HepG2 (cell line): ENCODE measurements around the gene ABHD3. TPM values are rescaled to one million over a fixed set of nuclear protein-coding genes. Genes with fewer than 3 reads are reported as not detected.

Source experiments
- AKNA ChIP-seq: sonication (generic); formaldehyde crosslinking; IDR thresholded peaks from 2 replicates; pipeline ENCODE4 v1.4.0; 2020; ENCODE audit warnings: missing genetic modification reagents, borderline replicate concordance
- CCAR2 ChIP-seq: fragments of 200-400 bp; formaldehyde crosslinking; optimal IDR thresholded peaks from 2 replicates; pipeline ENCODE3; 2018; ENCODE audit warnings: low read depth, mild to moderate bottlenecking, low read length, moderate library complexity
- CENPX ChIP-seq: sonication (generic); formaldehyde crosslinking; IDR thresholded peaks from 2 replicates; pipeline ENCODE4 v1.9.0; 2021; ENCODE audit warnings: mild to moderate bottlenecking, missing genetic modification reagents, moderate library complexity
- ELF1 ChIP-seq: sonication (generic); formaldehyde crosslinking; IDR thresholded peaks from 2 replicates; pipeline ENCODE4 v1.4.0; 2020; ENCODE audit warnings: missing genetic modification reagents
- ETV6 ChIP-seq: sonication (generic); formaldehyde crosslinking; conservative IDR thresholded peaks from 2 replicates; pipeline ENCODE4 v1.4.0; 2020; ENCODE audit warnings: missing genetic modification reagents
- FOXK2 ChIP-seq: fragments of 450-650 bp; IDR thresholded peaks from 2 replicates; pipeline ENCODE4 v1.6.1; 2016
- GTF3A ChIP-seq: sonication (generic); formaldehyde crosslinking; conservative IDR thresholded peaks from 2 replicates; pipeline ENCODE4 v1.4.0; 2020; ENCODE audit warnings: mild to moderate bottlenecking, missing genetic modification reagents
- HOXD1 ChIP-seq: sonication (generic); formaldehyde crosslinking; IDR thresholded peaks from 2 replicates; pipeline ENCODE4 v1.5.0; 2020; ENCODE audit warnings: missing genetic modification reagents
- JUN ChIP-seq: sonication (generic); formaldehyde crosslinking; IDR thresholded peaks from 2 replicates; pipeline ENCODE4 v1.4.0; 2020; ENCODE audit warnings: mild to moderate bottlenecking, missing genetic modification reagents
- KLF11 ChIP-seq: IDR thresholded peaks from 2 replicates; pipeline ENCODE4 v1.6.1; 2016; ENCODE audit warnings: missing compliant biosample characterization
- MAFG ChIP-seq: sonication (generic); formaldehyde crosslinking; IDR thresholded peaks from 2 replicates; pipeline ENCODE4 v1.5.1; 2020; ENCODE audit warnings: mild to moderate bottlenecking, missing genetic modification reagents
- PCBP2 ChIP-seq: fragments of 200-400 bp; formaldehyde crosslinking; optimal IDR thresholded peaks from 2 replicates; pipeline ENCODE3; 2018; ENCODE audit warnings: low read length, low read depth; ENCODE audit not compliant: poor library complexity, severe bottlenecking
- POGZ ChIP-seq: sonication (generic); formaldehyde crosslinking; IDR thresholded peaks from 2 replicates; pipeline ENCODE4 v1.4.0; 2020; ENCODE audit warnings: mild to moderate bottlenecking, missing genetic modification reagents
- POLR2A ChIP-seq, 2 experiments: IDR thresholded peaks; 2 replicates each; pipeline ENCODE4 v1.6.1; 2011; ENCODE audit warnings: low read depth in 2 of 2, low read length in 2 of 2, mild to moderate bottlenecking in 1 of 2, moderate library complexity in 1 of 2; ENCODE audit not compliant: insufficient read depth in 1 of 2
- PRPF4 ChIP-seq: fragments of 200-400 bp; formaldehyde crosslinking; IDR thresholded peaks from 2 replicates; pipeline ENCODE4 v1.6.1; 2016; ENCODE audit warnings: low read length, low read depth; ENCODE audit not compliant: poor library complexity, severe bottlenecking
- RXRA ChIP-seq: sonication (generic); formaldehyde crosslinking; IDR thresholded peaks from 2 replicates; pipeline ENCODE4 v1.5.1; 2020; ENCODE audit warnings: missing genetic modification reagents
- SOX5 ChIP-seq: IDR thresholded peaks from 2 replicates; pipeline ENCODE4 v1.6.1; 2016; ENCODE audit warnings: borderline replicate concordance
- TCF7L2 ChIP-seq: IDR thresholded peaks from 2 replicates; pipeline ENCODE4 v1.6.1; 2011; ENCODE audit warnings: mild to moderate bottlenecking, low read depth, low read length, moderate library complexity
- THYN1 ChIP-seq: sonication (generic); formaldehyde crosslinking; IDR thresholded peaks from 2 replicates; pipeline ENCODE4 v1.8.1; 2023; ENCODE audit warnings: low read depth, mild to moderate bottlenecking, moderate library complexity, missing genetic modification reagents, borderline replicate concordance
- ZBTB33 ChIP-seq: sonication (generic); formaldehyde crosslinking; IDR thresholded peaks from 2 replicates; pipeline ENCODE4 v1.4.0; 2020; ENCODE audit warnings: missing genetic modification reagents
- ZFP82 ChIP-seq: sonication (generic); formaldehyde crosslinking; IDR thresholded peaks from 2 replicates; pipeline ENCODE4 v1.5.1; 2020; ENCODE audit warnings: mild to moderate bottlenecking, missing genetic modification reagents, borderline replicate concordance
- ZNF12 ChIP-seq: sonication (generic); formaldehyde crosslinking; IDR thresholded peaks from 2 replicates; pipeline ENCODE4 v1.5.0; 2020; ENCODE audit warnings: missing genetic modification reagents
- ZNF264 ChIP-seq: sonication (generic); formaldehyde crosslinking; IDR thresholded peaks from 2 replicates; pipeline ENCODE4 v1.4.0; 2020; ENCODE audit warnings: missing genetic modification reagents
- ZNF3 ChIP-seq: IDR thresholded peaks from 2 replicates; pipeline ENCODE4 v1.7.0; 2017; ENCODE audit warnings: inconsistent platforms
- ZNF468 ChIP-seq: sonication (generic); formaldehyde crosslinking; IDR thresholded peaks from 2 replicates; pipeline ENCODE4 v1.8.0; 2022; ENCODE audit warnings: mild to moderate bottlenecking, moderate library complexity, missing genetic modification reagents
- ZNF501 ChIP-seq: sonication (generic); formaldehyde crosslinking; IDR thresholded peaks from 2 replicates; pipeline ENCODE4 v1.5.1; 2020; ENCODE audit warnings: mild to moderate bottlenecking, moderate library complexity, missing genetic modification reagents
- ZNF557 ChIP-seq: sonication (generic); formaldehyde crosslinking; IDR thresholded peaks from 2 replicates; pipeline ENCODE4 v1.4.0; 2020; ENCODE audit warnings: missing genetic modification reagents
- polyA plus RNA-seq, 8 experiments: library from polyadenylated mRNA; depleted of rRNA in 3 of 8; stranded (reverse) in 7 of 8; unstranded in 1 of 8; fragments of >200 nt; fragmentation: Illumina TruSeq in 4 of 8; extraction: Trizol in 4 of 8; gene quantifications; 2 replicates each; pipeline versions ENCODE4 v1.2.1 to v1.2.3, GENCODE V29; 2011 to 2016; ENCODE audit warnings: low read depth in 4 of 8, missing spikeins in 1 of 8, mixed read lengths in 1 of 8; ENCODE audit not compliant: insufficient read depth in 1 of 8
- total RNA-seq, 5 experiments: library from RNA; depleted of rRNA; stranded (reverse); fragments of >200 nt; fragmentation: Illumina TruSeq; extraction: Trizol; gene quantifications; 2 replicates each; pipeline ENCODE4 v1.2.3, GENCODE V29; 2016; ENCODE audit warnings: low read depth in 1 of 5

Gene ABHD3
- total and polyA plus RNA-seq, 2 of the 13 experiments (the other 11 are each of a cell fraction or from before 2014, with no cell fraction given): 32.1 to 40.2 TPM

DNA sequence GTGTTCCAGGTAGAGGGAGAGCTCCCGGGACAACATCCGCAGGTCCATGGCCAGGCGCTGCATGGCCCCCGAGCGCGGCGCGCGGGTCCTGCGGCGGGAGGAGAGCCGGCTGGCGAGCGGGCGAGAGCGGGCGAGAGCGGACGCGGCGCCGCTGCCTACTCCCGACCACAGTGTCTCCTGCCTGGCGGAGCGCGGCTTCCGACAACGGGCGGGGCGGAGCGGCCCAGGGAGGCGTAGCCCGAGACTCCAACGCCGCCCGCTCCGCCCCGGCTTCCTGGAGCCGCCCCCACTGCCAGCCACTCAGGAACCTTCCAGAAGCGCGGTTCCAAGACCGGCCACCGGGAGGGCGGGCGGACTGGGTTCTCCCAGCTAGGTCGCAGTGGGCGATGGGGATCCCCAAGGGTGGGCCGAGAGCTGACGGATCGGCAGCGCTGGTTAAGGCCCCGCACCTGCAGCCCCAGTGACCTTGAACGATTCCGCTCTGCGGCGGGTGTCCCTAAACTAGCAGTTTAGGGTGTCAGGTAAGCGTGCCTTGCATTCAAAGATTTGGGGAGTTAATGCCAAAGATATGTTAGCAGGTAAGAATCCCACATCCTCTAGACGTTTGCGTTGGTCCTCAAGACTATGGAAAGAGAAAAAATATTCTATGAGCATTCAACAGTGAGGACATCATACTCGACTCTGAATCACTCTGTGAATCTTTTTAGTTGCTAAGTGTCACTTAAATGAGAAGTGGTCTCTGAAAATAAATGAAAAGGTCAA is at the start of gene ABHD3 (continued):
- TF ChIP-seq CCAR2: no peak
- TF ChIP-seq MAFG (CRISPR knock-in tag): no peak
- no peak for TF ChIP-seq FOXK2
- no peak for TF ChIP-seq ZNF3
- TF ChIP-seq HOXD1 (CRISPR knock-in tag): 0 out of 2 replicates have a peak, but pooled peaks have one; percentile 14
- no peak for TF ChIP-seq AKNA (CRISPR knock-in tag)
- TF ChIP-seq PRPF4: no peak
- TF ChIP-seq PCBP2: no peak
- peak; percentile 79 for TF ChIP-seq ZBTB33 (CRISPR knock-in tag)
- no peak for TF ChIP-seq ZNF468 (CRISPR knock-in tag)
- no peak for TF ChIP-seq ZNF557 (CRISPR knock-in tag)
- TF ChIP-seq ZNF264 (CRISPR knock-in tag): no peak
- TF ChIP-seq POLR2A (IDR thresholded peaks at IDR 0.05; ENCODE audit: insufficient read depth in 1 of 2, low read depth in 2 of 2, low read length in 2 of 2): peak; percentile 84 to 94
- TF ChIP-seq ZNF12: no peak
- peak; percentile 78 for TF ChIP-seq ETV6
- TF ChIP-seq ELF1 (CRISPR knock-in tag): peak; percentile 69
- no peak for TF ChIP-seq CENPX
- TF ChIP-seq POGZ (CRISPR knock-in tag): peak; percentile 87
- TF ChIP-seq JUN: no peak
- TF ChIP-seq ZNF501 (CRISPR knock-in tag): peak; percentile 53; the same call in 1 of the 2 replicates
- TF ChIP-seq GTF3A (CRISPR knock-in tag): no peak
- TF ChIP-seq THYN1: no peak
- TF ChIP-seq TCF7L2: no peak
- no peak for TF ChIP-seq SOX5 (CRISPR knock-in tag)
- TF ChIP-seq KLF11: no peak
- no peak for TF ChIP-seq ZFP82 (CRISPR knock-in tag)
- TF ChIP-seq RXRA (CRISPR knock-in tag): peak; percentile 52
